ENCODE measurements around the gene LEKR1.
A peak's percentile ranks its signal among the peaks of the same experiment; 100 is the strongest.

The LEKR1 gene

DNA sequence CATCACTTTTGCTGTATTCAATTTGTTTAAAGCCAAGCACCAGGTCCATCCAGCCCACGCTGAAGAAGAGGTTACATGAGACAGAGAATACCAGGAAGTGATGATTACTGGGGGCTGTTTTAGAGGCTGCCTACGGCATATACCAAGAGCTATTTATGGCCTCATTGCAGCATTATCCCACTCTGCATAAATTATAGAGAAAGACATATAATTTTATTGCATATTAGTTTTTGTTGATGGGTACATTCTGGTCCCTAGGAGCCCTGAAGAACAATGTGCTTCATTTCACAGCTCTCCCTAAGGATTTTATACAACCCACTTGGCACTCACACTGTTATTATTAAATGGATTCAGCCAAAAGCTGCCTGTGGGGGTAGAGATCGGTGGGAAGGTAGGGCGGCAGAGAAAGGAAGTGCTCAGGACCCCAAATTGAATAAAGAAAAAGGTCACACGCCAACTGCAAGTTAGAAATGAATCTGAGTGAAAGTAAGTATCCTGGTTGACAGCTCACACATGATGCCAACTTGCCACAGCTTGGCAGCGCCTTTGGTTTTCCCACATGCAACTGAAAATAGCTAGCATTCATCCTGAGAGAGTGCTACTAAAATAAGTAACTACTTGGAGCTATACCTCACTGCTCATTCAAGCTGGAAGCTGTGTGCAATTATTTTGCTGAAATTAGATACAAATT, 260.1 kb downstream of the LEKR1 start:
- no peak for DNase-seq

DNA sequence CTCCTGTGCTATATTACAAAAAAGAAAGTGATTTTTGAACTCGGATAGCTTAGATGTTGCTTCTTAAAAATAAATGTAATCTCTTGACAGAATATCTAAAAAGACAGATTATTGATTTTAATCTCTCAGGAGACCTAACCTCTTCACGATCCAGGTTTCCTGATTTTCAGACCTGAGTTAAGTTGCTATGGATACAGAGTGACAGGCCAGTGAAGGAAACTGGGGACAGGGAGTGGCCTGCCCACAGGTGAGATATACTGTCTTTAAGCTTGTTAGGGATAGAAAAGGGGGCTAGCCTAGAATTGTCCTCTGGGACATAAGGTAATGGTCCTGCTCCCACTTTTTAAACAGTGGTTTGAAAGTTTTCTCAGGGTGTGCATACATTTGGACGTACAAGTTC, 260.6 kb downstream of the LEKR1 start:
- no peak for DNase-seq

DNA sequence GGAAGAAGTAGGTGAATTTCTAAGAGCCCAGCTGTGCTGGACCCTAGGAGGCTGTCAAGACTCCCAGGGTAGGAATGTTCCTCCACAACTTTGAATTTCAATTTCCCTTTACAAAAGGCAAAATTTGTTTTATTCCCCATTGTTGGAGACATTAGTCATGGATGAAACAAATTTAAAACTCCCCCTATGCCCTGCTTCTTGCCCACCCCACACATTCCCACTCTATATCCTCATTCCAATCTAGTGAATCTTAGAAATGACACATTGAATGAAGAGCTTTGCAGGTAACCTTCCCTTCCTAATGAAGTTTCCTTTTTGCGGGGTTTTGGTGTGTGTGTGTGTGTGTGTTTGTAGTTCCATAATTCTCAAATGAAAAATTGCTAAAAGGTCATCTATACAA, 261.2 kb downstream of the LEKR1 start:
- DNase-seq: no peak

DNA sequence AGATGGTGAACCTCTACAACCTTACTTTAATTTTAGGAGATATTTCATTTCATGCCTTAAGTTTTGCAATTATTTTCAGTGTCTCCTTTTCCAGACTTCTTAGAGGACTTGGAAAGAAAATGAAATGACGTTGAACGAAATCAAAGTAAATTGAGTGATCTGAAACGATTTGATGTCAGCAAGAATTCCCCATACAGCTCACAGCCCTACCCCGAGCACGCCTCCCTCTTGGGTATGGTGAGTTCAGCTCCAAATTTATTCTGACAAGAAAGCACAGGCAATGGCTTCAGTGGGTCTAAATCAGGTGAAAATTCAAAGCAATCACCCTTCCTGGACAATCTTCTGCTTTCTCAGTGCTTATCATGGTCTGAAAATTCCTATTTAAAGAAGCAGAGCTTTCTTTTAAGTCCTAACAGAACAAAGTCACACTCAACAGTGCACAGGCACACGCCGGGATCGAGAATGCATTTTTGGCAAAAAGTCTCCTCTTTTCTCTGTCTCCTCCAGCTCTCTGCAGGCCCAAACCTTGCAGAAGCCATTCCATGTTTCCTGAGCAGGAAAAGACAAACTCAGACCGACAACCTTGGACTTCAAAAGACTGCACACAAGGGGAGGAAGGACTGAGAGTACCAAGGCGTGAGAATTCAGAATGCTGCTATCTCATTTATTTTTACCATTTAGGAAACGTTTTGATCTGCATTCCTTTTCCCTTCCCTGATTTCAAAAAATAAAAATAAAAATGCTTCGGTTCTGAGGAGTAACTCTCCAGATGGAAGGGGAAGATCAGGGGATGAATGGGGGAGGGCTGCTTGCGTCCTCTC, 261.8 kb downstream of the LEKR1 start:
- no peak for DNase-seq

DNA sequence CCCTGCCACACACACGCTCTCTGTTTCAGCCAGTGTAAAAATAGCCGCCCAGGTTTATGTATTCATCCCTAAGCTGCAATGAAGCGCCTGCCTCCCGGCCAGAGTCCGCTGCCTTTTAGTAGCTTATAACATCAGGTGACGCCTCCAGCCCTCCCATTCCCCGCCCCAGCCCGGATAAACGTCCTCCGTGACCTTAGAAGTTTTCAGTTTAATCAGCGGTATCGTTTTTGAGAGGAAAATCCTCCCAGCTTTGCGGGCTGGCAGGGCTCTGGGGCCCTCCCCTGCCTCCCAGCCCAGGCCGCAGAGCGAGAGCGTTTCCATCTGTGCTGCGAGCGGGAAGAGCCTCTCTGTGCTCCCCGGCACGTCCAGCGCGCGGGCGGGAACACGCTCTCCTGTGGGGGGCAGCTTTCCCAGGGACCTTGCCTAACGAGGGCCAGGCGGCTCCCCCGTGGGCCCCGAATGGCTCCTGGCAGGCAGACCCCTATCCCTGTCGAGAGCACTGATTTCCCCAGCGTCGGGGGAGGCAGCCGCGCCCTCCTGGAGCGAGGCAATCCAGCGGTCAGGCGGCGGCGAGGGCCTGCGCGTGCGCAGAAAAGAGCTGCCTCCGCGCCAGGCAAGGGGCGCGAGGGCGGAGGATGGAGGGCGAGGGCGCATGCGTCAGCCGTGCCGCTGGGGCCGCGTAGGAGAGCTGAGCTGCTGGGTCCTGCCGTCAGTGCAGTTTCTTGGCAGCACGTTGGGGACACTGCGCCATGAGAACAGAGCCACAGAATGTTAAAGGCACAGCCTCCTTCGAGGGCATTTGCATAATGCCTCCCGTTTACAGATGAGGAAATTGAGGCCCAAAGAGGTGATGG, 262.7 kb downstream of the LEKR1 start:
- peak; percentile 97 for DNase-seq

DNA sequence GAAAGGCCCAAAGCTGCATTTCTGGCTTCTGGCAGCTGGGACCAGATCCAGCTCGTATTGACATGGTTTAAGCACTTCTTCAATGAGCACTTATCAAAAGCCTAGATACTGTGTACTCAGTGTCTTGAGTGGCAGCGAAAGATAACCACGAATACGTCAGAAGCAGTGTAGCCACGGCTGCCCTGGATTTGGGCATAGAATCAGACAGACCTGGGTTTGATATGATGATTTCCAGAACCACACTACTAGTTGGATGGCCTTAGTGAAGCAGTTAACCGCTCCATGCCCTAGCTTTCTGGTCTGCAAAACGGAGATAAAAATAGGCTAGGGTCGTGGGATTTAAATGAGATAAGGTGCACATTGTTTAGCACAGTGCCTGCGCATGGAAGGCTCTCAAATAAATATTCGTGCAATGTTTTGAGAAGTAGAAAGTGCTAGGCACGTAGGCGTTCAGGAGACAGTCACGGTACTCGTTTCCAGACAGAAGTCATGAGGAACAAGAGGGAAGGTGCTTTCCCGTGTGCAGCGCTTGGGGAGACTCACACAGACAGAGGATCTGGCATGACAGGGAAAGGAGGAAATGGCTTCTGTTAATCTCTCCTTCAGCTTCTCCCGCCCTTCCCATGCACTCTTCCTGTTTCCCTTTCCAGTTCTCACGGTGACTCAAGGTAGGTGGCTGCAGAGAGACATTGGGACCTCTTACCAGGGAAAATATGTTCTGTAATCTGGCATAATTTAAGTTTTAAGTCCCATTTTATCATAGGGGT, 263.5 kb downstream of the LEKR1 start:
- no peak for DNase-seq

DNA sequence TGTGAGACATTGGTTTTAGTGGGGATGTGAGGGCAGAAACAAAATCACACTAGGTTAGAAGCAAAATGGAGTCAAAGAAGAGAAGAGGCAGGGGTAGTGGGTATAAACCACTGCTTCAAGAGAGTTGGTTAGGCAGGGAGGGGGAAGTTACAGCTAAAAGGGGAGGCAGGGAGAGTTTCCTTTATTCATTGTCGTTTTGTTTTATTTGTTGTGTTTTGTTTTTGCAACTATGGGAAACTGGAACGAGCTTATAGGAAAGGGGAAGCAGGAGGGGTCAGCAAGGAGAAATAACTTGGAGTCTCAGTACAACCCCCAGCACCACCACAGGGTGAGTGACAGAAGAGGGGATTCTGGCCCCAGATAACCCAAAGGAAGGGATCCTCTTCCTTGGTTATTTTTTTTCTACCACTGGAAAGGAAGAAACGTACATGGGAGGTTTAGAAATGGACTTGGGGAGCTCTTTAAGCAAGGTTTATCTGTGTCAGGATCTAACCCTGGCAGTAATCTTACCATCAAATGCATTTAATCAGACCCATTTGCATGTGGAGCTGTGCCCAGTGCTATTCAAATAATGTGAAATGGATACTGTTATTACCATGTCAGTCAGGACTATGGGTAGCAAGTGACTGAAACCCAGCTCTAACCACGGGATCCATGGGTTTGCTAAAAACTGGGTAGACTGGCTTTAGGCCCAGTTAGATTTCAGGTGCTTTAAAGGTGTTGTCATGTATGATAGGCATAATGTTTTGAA, 265.1 kb downstream of the LEKR1 start:
- no peak for DNase-seq

DNA sequence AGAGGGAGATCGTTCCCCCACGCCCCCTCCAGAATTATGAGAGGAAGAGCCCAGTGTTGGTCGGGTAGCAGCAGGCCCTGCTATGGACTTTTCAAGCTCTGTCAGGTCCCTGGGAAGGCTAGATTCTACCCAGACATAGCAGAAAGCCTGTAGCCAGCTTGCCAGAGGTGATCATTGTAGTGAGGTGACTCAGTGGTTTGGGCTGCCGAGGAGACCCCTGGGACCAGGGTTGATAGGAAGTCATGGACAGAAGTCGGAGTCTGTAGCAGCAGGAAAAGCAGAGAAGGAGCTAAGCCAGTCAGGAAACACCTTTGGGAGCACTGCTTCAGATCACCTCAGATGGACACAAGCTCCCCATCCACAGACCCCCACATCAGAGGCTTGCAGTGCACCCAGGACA, 266.1 kb downstream of the LEKR1 start:
- no peak for DNase-seq

DNA sequence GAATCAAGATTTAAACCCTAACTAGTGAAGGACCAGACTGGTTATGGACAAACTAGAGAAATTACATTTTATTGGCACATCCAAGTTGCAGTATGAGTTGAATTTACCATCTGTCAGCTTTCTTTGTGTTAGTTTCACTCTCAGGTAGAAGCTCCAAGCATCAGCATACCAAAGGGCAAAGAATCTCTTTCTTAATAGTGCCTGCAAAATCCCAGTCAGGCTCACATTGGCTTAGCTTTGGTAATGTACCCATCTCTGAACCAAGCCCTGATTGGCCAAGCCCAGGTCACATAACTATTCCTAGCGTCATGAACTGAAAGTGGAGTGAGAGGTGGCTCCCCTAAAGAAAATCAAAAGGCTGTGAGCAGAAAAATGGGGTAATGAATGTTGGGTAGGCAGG, 266.9 kb downstream of the LEKR1 start:
- no peak for DNase-seq

DNA sequence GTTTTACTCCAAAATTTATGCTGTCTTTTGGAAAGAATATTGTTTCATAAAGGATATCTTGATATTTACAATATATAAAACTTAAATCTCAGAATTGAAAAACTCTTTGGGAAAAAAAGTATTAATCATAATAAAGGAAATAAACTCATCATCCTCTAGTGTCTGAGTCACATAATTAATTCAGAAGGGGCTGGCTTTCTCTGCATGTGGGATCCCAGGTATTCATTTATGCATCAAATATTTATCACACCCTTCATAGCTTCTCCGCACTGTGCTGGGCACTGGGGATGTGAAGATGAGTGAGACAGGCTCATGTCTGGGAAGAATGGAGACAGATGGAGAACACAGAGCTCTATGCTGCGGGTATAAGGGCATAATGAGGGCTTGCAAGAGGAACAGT, 268.1 kb downstream of the LEKR1 start:
- DNase-seq: no peak

DNA sequence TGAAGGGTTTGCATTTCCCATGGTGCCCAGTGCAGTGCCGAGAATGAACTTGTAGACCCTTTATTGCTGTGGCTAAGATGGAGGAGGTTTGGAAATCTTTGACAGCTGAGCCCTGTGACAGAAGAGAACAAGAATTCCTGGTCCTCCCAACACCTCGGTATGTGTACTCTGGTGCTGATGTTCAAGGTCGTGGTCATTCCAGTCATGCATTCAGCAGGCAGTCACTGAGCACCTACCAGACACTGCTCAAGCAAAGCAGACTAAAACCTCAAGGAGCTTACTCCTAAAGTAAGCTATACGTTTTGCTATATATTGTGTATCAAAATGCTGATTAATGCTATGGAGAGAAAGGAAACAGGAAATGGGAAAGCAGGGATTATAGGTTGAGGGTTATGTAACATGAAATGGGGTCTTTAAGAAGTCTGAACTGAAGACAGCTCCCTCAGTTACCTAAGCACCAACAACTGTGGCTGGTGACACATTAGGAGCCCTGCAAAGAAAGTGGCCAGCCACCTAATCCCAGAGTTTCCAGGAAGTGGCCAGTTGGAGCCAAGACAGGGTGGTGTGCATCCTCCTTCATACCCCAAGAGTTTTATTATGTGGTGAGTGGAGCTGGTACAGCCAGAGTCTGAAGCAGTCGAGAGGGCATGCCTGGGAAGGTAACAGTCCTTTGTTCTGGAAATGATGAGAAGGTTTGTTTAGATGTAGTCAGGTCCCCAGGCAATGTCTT, 268.8 kb downstream of the LEKR1 start:
- DNase-seq: no peak
